Ramos (cell line): ENCODE data around the gene KRT7.
"Not testable (repeated sequence)": the region's sequence is repeated elsewhere in the genome, so short reads cannot be mapped to it uniquely, and the experiment has no call there.

Experiments used
- in situ Hi-C: fragments of 300-500 bp; cut with MboI; formaldehyde crosslinking; loops from one replicate; pipeline ENCODE4 v1.14.3; 2022; ENCODE audit warnings: low sequenced_read_pairs; ENCODE audit not compliant: unreplicated experiment

Gene KRT7

DNA sequence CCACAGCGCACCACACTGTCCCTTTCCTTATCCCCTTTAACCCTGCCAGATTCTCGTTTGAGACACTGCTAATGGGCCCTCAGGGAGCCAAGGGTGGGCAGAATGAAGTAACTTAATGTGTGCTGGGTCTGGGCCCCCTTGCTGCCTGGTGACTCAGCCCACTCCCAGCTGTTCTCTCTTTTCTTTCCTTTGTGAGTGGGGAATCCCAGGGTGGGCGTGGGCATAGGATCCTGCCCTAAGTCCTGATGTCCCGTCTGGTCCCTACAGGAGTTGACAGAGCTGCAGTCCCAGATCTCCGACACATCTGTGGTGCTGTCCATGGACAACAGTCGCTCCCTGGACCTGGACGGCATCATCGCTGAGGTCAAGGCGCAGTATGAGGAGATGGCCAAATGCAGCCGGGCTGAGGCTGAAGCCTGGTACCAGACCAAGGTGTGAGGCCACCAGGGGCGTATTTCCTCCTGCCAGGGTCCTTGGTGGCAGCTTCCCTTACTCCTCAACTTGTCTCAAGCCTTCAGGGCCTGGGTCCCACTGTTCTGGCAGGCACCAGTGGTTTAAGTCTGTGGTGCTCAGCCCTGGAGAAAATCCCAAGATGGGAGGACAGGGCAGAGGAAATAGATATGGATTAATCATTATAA, 8.3 kb downstream of the KRT7 start:
- in situ Hi-C loops: no loop called here

DNA sequence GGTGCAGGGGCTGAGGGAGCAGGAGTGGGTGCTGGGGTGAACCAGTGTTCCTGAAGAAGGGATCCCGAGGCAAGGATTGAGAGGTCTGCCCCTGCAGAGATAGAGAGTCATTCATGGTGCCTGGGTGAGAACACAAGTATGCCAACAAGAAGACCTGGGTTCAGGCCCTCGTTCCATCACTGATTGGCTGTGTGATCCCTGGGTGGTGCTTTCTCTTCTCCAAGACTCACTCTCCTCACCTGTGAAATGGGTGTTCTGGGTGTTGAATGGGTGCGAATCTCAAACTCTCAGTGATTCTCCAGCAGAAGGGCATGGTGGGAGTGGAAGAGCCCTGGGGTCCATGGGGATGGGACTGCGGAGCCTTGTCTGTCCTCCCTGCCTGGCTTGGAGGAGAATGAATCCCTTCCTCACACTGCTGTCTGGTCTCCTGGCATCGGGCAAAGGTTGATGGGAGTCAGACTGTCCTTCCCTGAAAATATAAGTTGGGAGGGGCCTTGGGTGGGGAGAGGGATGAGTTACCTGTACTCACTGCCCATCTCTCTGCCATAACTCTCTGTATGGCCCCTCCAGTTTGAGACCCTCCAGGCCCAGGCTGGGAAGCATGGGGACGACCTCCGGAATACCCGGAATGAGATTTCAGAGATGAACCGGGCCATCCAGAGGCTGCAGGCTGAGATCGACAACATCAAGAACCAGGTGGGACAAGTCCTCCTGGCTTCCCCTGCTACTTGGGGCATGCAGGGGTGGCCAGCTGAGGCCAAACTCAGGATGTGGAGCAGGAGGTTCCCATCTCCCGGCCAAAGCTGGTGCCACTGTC, 9.6 kb downstream of the KRT7 start:
- in situ Hi-C loops: no loop called here

DNA sequence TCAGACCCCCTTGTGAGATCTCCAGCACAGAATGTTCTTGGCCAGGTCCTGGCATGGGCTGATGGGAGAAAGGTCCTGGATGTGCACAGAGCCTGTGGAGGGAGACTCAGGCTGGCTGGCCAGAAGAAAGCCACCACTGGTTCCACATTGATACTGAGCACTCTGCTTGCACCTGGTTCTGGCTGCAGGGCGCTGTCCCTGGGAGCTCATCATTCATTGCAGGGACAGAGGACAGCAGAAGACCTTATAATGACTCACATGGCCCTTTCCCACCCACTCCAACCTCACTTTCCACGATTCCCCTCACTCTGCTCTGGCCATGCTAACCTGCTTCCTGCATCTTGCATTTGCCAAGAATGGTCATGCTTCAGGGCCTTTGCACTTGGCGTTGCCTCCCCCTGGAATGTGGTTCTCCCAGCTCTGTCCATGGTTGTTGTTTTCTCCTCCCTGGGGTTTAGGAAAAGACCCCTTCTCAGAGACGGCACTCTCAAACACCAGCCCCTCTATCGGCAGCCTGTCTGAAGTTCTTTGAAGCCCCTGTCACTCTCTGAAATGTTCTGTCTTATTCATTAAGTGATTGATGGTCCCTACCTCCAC, 10.3 kb downstream of the KRT7 start:
- in situ Hi-C loops: no loop called here

DNA sequence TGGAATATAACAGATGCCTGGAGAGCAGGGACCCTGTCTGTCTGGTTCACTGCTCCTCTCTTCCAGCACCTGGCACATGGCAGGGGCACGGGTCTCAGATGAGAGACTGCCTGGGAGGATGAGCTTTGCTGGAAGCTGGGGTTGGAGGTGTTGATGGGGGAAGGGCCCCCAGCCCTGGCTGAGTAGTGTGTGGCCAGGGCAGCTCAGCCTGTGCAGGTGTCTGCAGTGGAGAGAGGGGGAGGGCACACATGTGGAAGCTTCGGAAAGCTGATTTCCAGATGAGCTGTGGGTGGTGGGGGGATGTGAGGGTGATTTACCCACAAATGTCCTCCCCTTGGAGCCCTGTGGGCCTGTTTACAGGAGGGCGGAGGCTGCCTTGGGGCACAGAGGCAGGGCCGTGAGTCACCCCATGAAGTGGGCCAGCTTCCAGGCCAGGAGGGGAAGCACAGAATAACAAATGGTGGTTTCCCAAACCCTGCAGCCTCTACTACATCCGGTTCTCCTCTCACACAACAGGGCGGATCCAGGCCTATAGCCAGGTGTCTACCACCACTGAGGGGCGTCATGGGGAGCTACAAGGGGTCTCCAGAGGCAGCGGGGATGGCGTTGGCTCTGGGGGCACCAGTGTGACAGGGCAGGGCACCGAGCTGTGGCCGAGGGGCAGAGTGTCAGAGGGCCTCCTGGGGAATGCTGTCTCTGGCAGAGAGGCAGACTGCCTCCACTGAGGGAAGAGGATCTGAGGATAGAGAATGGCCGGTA, 11.0 kb downstream of the KRT7 start:
- in situ Hi-C loops: no loop called here

DNA sequence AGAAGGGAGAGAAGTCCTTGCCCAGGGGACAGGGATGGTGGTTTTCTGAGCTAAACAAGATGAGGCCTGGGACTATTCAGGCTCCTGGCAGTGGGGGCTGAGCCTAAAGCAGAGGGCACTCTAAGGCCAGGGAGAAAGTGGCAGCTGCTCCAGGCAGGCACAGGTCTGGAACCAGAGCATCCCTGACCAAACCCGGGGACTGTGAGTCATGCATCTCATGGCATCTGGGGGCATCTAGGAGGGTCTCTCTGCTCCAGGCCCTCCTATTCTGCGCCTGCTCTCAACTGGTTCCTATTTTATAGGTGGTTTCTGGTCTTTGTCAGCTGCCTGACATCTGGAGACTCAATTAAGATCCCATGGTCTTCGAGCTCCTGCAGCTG, 11.6 kb downstream of the KRT7 start:
- in situ Hi-C loops: no loop called here

DNA sequence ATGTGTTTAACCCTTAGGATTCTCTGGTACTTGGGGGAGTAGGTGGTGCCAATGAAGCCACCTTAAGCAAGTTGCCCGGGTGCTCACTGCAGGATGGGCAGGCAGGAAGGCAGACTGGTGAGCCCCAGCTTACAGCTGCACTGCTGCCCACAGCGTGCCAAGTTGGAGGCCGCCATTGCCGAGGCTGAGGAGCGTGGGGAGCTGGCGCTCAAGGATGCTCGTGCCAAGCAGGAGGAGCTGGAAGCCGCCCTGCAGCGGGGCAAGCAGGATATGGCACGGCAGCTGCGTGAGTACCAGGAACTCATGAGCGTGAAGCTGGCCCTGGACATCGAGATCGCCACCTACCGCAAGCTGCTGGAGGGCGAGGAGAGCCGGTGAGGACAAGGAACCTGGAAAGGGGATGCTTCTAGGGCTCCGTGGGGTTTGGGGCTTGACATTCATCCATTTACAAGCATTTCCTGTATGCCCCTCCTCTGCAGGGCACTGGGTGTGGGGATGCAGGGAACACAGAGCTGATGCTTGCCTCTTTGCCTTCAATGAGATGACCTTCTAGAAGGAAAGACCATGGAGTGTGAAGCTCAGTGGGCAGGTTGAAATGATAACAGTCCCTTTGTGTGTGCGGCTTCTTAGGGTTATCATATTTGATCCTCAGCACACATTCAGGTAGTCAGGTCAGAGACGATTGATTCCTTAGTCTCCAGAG, 12.4 kb downstream of the KRT7 start:
- in situ Hi-C loops: no loop called here

DNA sequence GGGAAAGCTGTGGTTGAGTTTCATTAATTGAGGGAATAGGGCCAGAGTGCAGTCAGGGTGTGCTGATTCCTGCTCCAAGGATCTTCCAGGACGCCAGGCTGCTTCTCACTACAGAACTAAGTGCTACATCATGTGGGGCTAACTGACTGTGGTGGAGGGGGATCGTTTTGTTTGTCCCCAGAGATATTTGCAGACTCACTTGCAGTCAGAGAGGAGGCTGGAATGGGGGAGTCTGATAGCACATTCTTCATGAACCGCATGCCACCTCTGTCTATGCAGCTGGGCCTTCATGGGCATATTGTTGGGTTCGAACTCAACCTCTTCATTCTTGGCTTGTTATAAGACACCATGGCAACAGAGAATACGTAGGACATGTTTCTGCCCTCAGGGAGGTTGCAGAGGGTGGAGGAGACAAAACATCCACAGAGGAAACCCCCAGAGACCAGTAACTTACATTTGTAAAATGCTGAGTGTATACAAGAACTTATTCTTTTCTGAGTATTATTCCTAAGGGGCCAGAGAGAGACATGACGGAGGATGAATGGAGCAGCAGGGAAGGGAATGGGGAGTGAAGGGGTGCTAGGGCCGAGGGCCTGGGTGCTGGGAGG, 13.0 kb downstream of the KRT7 start:
- in situ Hi-C loops: no loop called here

DNA sequence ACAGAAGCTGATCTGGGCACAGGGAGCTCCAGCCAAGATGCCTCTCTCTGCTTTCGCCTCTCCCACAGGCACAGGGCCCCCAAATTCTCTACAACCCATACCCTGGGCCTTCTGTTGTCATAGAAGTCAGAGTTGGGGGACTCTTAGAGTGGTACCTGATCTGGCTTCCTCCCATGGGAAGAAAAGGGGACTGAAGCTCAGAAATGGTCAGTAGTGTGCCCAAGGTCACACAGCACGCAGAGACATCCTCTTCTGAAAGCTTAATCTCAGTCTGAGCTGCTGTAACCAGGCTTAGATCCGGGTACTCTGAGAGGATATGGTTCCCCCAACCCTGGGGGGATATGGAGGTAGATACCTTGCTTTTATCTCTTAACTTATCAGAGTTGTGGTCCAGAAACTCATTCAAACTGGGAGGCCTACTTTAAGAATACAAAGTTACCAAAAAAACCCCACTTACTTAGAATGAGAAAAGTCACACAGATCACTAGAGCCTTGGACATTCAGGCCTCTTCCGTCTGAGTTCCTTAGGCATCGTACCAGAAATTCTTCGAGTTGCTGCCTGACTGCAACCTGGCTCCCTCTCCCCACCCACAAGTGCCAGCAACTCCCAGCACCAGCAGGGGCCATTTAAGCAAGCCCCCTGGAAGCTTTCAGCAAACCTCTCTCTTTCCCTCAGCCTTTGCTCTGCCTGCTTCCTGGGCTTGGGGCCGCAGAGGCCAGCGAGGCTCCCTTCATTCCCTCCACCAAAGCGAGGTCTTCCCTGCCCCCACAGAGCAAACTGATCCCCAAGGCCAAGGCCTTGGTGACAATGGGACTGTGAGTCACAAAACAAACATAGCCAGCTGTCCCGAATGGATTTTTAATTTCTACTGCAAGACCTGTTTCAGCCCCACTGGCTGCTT, 13.9 kb downstream of the KRT7 start:
- in situ Hi-C loops: no loop called here

DNA sequence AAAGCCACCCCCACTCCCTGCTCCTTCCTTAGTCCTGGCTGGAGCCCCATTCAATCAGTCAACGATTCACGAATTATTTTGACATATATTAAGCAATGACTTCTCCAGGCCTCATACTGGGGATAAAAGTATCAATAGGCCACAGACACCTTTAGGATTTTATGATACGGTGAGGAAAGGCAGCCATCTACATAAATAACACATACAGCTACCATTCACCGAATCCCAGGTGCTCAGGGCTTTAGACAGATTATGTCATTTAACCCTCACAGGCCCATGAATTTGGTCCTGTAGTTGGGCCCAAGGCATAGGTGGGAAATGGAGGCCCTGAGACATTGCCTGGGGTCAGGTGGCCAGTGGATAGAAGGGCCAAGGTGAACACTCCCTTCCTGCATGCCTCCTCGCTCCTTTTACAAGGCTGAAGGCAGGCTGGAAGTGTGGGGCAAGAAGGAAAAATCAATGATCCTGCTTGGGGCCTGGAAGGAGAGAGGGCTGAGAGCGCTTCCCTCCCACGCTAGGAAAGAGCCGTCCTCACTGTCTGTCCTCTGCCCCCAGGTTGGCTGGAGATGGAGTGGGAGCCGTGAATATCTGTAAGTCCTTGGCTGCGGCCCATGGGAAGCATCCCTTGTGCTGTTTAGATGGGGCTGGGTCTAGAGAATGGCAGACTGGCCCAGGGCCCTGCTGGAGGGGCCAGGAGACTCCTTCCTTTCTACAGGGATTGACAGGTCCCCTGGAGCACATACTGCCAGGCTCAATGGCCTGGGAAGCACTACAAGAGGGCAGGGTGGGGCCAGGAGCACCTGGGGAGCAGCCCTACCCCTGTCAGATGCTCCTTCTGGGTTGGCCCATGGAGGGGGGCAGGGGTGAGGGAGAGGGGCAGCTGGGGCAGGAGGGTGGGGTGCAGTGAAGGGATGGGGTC, 14.8 kb downstream of the KRT7 start:
- in situ Hi-C loops: no loop called here

DNA sequence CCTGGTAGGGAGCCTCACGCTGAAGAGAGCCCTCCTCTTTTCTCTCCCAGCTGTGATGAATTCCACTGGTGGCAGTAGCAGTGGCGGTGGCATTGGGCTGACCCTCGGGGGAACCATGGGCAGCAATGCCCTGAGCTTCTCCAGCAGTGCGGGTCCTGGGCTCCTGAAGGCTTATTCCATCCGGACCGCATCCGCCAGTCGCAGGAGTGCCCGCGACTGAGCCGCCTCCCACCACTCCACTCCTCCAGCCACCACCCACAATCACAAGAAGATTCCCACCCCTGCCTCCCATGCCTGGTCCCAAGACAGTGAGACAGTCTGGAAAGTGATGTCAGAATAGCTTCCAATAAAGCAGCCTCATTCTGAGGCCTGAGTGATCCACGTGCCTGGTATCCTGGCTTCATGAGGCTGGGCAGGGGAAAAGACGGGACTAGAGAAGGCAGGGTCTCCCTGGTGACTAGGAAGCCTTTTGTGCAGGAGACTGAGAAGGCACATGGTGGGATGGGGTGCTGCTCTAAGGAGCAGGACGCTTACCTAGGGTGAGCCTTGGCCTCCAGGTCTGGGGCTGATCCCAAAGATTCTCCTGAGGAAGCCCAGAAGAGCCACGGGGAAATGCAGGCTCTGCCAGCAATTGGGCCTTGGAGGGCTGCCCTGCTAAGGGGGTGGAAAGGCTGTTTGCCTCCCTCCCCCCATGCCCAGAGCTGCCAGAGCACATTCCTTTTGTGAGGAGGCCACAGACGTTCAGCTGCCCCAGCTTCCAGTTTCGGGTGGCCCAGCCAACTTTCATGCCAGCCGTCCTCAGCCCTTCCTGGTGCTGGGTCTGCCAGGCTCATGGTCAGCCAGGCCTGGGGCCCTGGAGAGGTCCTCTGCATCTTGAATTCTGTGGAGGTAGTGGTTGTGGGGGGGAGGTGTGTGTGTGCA, 15.8 kb downstream of the KRT7 start:
- in situ Hi-C loops: no loop called here

DNA sequence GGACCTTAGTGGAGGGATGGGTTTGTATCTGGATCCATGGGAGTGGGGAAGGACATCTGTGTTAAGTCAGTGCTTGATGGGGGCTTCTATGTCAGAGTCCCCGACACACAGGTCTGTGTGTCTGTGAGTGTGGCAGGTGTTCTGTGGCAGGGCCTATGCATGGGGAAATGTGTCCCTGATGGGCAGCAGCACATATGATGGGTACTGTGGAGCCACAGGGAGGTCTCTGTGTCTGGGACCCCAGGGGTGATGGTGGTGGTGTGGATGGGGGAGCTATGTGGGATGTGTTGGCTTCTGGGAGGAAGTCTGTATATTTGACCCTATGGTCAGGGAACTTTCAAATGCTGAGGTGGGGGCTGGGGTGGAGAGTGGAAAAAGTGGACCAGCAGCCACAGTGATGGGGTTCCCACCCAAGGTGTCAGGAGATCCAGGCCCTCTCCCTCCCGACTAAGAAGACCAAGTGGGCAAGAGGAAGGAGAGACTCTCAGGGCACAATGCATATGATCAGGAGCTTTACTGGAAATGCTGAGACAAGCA, 16.5 kb downstream of the KRT7 start:
- in situ Hi-C loops: no loop called here

DNA sequence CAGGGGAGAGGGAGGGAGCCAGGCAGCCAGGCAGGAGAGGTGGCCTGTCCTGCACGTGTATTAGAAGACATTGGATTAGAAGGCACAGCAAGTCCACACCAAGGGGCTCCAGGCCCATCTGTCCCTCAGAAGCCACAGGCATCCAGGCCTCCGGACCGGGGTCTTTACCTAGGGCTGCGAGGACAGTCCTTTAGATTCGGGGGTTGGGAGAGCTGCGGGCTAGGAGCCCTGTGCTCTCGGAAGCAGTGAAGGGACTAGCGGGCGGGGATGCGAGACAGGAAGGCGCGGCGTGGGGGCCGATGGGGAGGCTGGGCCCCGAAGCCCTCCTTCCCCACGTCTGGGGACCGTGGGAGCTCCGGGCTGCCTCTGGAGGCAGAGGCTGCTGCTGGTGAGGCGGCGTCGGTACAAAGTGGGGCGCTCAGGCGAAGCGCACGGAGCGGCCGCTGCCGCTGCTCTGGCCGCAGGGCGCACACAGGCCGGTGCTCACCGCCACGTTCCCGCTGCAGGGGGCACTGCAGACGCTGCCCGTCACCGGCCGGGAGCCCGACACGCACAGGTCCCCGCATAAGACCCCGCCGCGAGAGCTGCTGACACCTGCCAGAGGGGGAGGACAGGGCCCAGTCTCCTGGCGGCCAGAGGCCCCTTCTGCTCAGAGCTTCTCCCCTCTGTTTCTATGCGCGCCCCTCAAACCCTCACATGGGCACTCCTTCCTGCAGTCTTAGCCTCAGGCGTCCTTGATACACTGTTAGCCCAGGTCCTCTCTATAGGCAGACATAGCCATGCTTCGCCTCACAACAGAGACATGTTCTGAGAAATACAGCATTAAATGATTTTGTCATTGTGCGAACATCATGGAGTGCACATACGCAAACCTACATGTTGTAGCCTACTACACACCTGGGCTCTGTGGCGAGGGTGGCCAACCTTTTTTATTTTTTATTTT, 17.3 kb downstream of the KRT7 start:
- in situ Hi-C loops: no loop called here

DNA sequence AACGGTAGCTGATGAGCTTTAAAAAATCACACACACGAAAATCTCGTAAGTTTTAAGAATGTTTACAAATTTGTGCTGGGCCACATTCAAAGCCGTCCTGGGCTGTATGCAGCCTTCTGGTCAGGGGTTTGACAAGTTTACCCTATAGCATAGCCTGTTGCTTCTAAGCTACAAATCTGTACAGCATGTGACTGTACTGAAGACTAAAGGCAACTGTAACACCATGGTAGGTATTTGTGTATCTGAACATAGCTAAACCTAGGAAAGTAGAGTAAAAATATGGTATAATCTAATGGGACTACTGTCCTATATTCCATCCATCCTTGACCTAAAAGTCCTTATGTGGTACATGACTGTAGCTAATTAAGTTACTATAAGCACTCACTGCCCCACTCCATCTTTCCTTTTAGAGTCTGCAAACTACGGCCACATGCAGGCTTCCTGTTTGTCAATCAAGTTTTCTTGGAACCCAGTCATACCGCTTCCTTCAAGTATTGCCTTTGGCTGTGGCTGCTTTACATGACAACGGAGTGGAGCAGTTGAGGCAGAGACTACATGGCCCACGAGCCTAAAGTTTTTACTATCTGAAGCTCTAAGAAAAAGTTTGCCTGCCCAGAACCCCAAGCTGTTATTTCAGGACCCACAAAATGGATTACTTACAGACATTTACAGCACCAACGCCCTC, 18.5 kb downstream of the KRT7 start:
- in situ Hi-C loops: no loop called here

DNA sequence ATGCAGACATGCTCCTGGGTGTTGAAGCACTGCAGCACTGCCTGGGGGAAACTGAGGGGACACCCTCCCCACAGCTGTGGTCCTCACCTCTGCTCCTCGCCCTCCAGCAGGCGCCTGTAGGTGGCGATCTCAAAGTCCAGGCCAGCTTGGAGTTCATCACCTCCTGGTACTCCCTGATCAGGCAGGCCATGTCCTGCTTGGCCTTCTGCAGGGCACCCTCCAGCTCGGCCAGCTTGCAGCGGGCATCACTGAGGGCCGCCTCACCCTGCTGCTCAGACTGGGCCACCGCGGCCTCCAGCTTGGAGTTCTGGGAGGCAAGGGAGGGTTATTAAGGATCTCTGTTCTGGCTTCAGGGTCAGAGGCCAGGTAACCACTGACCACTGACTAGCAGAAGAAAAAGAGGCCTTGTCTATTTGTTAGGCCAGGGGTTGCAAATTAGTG, 19.2 kb downstream of the KRT7 start:
- in situ Hi-C loops: not testable (repeated sequence)
